ENCODE data around the gene RRH. TPM values are rescaled to one million over a fixed set of nuclear protein-coding genes. Genes with fewer than 3 reads are reported as not detected.
"Not testable (repeated sequence)": the region's sequence is repeated elsewhere in the genome, so short reads cannot be mapped to it uniquely, and the experiment has no call there.

Gene RRH
- total RNA-seq, result under 1 TPM in 2 of 4 donors, not detected in 2; 0.18 to 0.19 TPM

GRCh38 chr4:109827672-109828071, at the start of gene RRH:
TSS of gene RRH (plus strand) at chr4:109827972. CDS start at chr4:109828028, 56 bp downstream.
- intact Hi-C loops (cut with DNase I), result no loop called here
- H3K9me3 ChIP-seq, result no peaks in the 10 kb centered on the region
- H3K27me3 ChIP-seq, result no peaks in the 10 kb centered on the region
- H3K27ac ChIP-seq, result no peak within 1 kb of the TSS
- no peak for DNase-seq
- peaks cover 0 to 51% (median 0%) of the 10 kb centered on the region in 3 donors for H3K36me3 ChIP-seq
- no peak within 1 kb of the TSS for H3K4me3 ChIP-seq
- no peaks in the 10 kb centered on the region for H3K4me1 ChIP-seq
- WGBS, 2 donors, result 89 to 100% methylated on average over 2 of the region's 2 CpGs
- TF ChIP-seq POLR2A (IDR thresholded peaks at IDR 0.05), result no peak
- TF ChIP-seq CTCF (IDR thresholded peaks at IDR 0.05), result no peak

DNA sequence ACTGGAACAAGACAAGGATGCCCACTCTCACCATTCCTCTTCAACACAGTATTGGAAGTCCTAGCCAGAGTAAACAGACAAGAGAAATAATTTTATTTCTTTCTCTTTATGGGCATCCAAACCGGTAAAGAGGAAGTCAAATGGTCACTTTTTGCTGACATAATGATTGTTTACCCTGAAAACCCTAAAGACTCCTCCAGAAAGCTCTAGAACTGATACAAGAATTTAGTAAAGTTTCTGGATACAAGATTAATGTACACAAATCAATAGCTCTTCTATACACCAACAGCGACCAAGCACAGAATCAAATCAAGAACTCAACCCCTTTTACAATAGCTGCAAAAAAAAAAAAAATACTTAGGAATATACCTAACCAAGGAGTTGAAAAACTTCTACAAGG, 45.7 kb upstream of the RRH start:
- DNase-seq; intact Hi-C loops (cut with DNase I); H3K36me3 ChIP-seq; H3K9me3 ChIP-seq; H3K4me3 ChIP-seq; H3K27ac ChIP-seq; H3K4me1 ChIP-seq; H3K27me3 ChIP-seq: not testable (repeated sequence)
- whole genome bisulfite sequencing, 2 donors, result 89 to 95% methylated on average over 2 of the region's 2 CpGs

- H3K27ac ChIP-seq, result no peak overlapping the region
- no peak overlapping the region for H3K4me3 ChIP-seq
- TF ChIP-seq POLR2A (IDR thresholded peaks at IDR 0.05) (no peak), CTCF (IDR thresholded peaks at IDR 0.05) (no peak)
- intact Hi-C loops (cut with DNase I), result no loop called here
- no peaks in the 10 kb centered on the region for H3K4me1 ChIP-seq
- H3K27me3 ChIP-seq, result no peaks in the 10 kb centered on the region
- H3K9me3 ChIP-seq, result no peaks in the 10 kb centered on the region
- no peak for DNase-seq
- H3K36me3 ChIP-seq, result no peaks in the 10 kb centered on the region
- WGBS, 2 donors, result 60 to 71% methylated on average over 1 of the region's 1 CpG
Measured at GRCh38 chr4:109786846-109787245, 40.9 kb upstream of the RRH start.

DNA sequence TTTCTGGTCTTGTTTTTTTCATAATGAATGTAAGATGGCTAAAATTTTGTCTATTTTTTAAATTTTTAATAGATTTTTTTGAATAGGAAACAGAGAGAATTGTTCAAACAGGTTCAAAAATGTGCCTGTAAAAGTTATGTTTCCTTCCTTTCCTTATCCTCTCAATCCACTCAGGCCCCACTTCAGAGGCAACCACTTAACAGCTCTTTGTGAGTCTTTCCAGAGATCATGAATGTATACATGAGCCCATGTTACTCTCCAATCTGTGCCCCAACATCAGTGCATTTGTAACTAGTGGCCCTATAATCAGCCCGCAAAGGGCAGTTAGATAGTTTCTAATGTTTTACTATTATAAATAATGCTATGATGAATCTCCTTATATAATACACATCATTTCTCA, 40.0 kb upstream of the RRH start:
- intact Hi-C loops (cut with DNase I), result no loop called here
- H3K4me1 ChIP-seq, result no peaks in the 10 kb centered on the region
- H3K36me3 ChIP-seq, result no peaks in the 10 kb centered on the region
- WGBS, 2 donors, result 84 to 94% methylated on average over 1 of the region's 1 CpG
- no peak for TF ChIP-seq POLR2A (IDR thresholded peaks at IDR 0.05)
- no peak for TF ChIP-seq CTCF (IDR thresholded peaks at IDR 0.05)
- H3K9me3 ChIP-seq, result no peaks in the 10 kb centered on the region
- DNase-seq, result no peak
- H3K27me3 ChIP-seq, result no peaks in the 10 kb centered on the region
- no peak overlapping the region for H3K27ac ChIP-seq
- H3K4me3 ChIP-seq, result no peak overlapping the region

- H3K27me3 ChIP-seq, result no peaks in the 10 kb centered on the region
- intact Hi-C loops (cut with DNase I), result no loop called here
- H3K4me1 ChIP-seq, result no peaks in the 10 kb centered on the region
- 79 to 89% methylated on average over 4 of the region's 6 CpGs for WGBS, 2 donors
- H3K4me3 ChIP-seq, result no peak overlapping the region
- no peak for DNase-seq
- peaks cover 0 to 20% (median 0%) of the 10 kb centered on the region in 3 donors for H3K9me3 ChIP-seq
- no peaks in the 10 kb centered on the region for H3K36me3 ChIP-seq
- no peak overlapping the region for H3K27ac ChIP-seq
- TF ChIP-seq CTCF (IDR thresholded peaks at IDR 0.05), result no peak
- TF ChIP-seq POLR2A (IDR thresholded peaks at IDR 0.05), result no peak
Measured at GRCh38 chr4:109795059-109795458, 32.7 kb upstream of the RRH start.

GRCh38 chr4:109798866-109799265, 28.9 kb upstream of the RRH start:
- TF ChIP-seq CTCF (IDR thresholded peaks at IDR 0.05) (peak in 1 of 6 experiments; percentile 17), POLR2A (IDR thresholded peaks at IDR 0.05) (no peak)
- intact Hi-C loops (cut with DNase I), result no loop called here

More at GRCh38 chr4:109798866-109799265, 28.9 kb upstream of the RRH start:
- Histone ChIP-seq H3K27me3 (no peaks in the 10 kb centered on the region), H3K9me3 (peaks cover 0 to 16% (median 0%) of the 10 kb centered on the region in 3 donors), H3K36me3 (no peaks in the 10 kb centered on the region), H3K4me3 (no peak overlapping the region), H3K4me1 (peaks cover 0 to 17% (median 7%) of the 10 kb centered on the region in 3 donors), H3K27ac (no peak overlapping the region)
- no peak for DNase-seq
